K562 (cell line): ENCODE data around the gene DPEP3. TPM values are rescaled to one million over a fixed set of nuclear protein-coding genes. Genes with fewer than 3 reads are reported as not detected.
A peak's percentile ranks its signal among the peaks of the same experiment; 100 is the strongest.

Experiments used
- COPS2 ChIP-seq: fragments of 450-650 bp; conservative IDR thresholded peaks from 2 replicates; pipeline ENCODE4 v1.6.1; 2016; ENCODE audit warnings: mild to moderate bottlenecking, moderate library complexity
- MYC ChIP-seq, 2 experiments: fragments of 250-450 bp in 1 of 2; sonication (Bioruptor Pico) in 1 of 2; IDR thresholded peaks; 2 replicates each; pipeline versions ENCODE4 v1.5.1 to v1.6.1; 2012 to 2021; ENCODE audit warnings: low read depth in 2 of 2, borderline replicate concordance in 1 of 2, improper control_type of control experiment in 1 of 2, low read length in 1 of 2, mild to moderate bottlenecking in 1 of 2, moderate library complexity in 1 of 2
- MYNN ChIP-seq, 2 experiments: sonication (generic); formaldehyde crosslinking in 1 of 2; IDR thresholded peaks; 2 replicates each; pipeline versions ENCODE4 v1.5.0 to v1.6.1; 2016 to 2020; ENCODE audit warnings: antibody characterized with exemption in 1 of 2, missing genetic modification reagents in 1 of 2
- PHB2 ChIP-seq: fragments of 450-650 bp; IDR thresholded peaks from 2 replicates; pipeline ENCODE4 v1.6.1; 2017; ENCODE audit warnings: low read depth
- RB1 ChIP-seq: fragments of 450-650 bp; IDR thresholded peaks from 2 replicates; pipeline ENCODE4 v1.6.1; 2017; ENCODE audit warnings: low read depth, mild to moderate bottlenecking
- RFX5 ChIP-seq: IDR thresholded peaks from 2 replicates; pipeline ENCODE4 v1.6.1; 2011; ENCODE audit warnings: low read depth, mild to moderate bottlenecking, improper control_type of control experiment, low read length
- SLC30A9 ChIP-seq: fragments of 250-450 bp; sonication (Bioruptor Pico); IDR thresholded peaks from 2 replicates; pipeline ENCODE4 v1.8.0; 2022; ENCODE audit warnings: mild to moderate bottlenecking, moderate library complexity
- SRSF7 ChIP-seq: fragments of 200-400 bp; formaldehyde crosslinking; optimal IDR thresholded peaks from 2 replicates; pipeline ENCODE3; 2017; ENCODE audit warnings: mild to moderate bottlenecking, low read depth, low read length
- THAP7 ChIP-seq: fragments of 250-450 bp; sonication (Bioruptor Pico); IDR thresholded peaks from 2 replicates; pipeline ENCODE4 v1.5.0; 2021
- TSC22D4 ChIP-seq: fragments of 450-650 bp; IDR thresholded peaks from 2 replicates; pipeline ENCODE4 v1.6.1; 2016; ENCODE audit warnings: missing genetic modification characterization, missing biosample characterization, control low read depth
- ZBED1 ChIP-seq: IDR thresholded peaks from 2 replicates; pipeline ENCODE4 v1.6.1; 2014
- ZEB2 ChIP-seq: fragments of 450-650 bp; IDR thresholded peaks from 2 replicates; pipeline ENCODE4 v1.6.1; 2016
- ZNF133 ChIP-seq: fragments of 250-450 bp; sonication (Bioruptor Pico); IDR thresholded peaks from 2 replicates; pipeline ENCODE4 v1.4.0; 2020; ENCODE audit warnings: mild to moderate bottlenecking
- ZNF41 ChIP-seq: fragments of 250-450 bp; sonication (Bioruptor Pico); conservative IDR thresholded peaks from 2 replicates; pipeline ENCODE4 v1.4.0; 2020; ENCODE audit warnings: mild to moderate bottlenecking
- polyA plus RNA-seq, 8 experiments: library from polyadenylated mRNA; depleted of rRNA in 4 of 8; stranded (reverse) in 5 of 8; unstranded in 3 of 8; fragments of >200 nt; fragmentation: Nextera tagmentation in 2 of 8; fragmentation: Illumina TruSeq in 1 of 8; extraction: Ambion mirVana in 2 of 8; extraction: Trizol in 1 of 8; gene quantifications; 2 replicates each; pipeline versions ENCODE4 v1.2.1 to v1.2.3, GENCODE V29; 2011 to 2014; ENCODE audit warnings: inconsistent platforms in 1 of 8, missing spikeins in 1 of 8
- total RNA-seq, 7 experiments: library from RNA; depleted of rRNA in 6 of 7; stranded (reverse); fragments of >200 nt in 6 of 7; fragmentation: Illumina TruSeq in 2 of 7; extraction: Trizol in 2 of 7; gene quantifications; 2 replicates each; pipeline versions ENCODE4 v1.2.1 to v1.2.3, GENCODE V29; 2011 to 2021; ENCODE audit warnings: low replicate concordance in 1 of 7
- TF ChIP-seq, protein P1 (sequence below): fragments of 450-650 bp; formaldehyde crosslinking; conservative IDR thresholded peaks from 2 replicates; pipeline ENCODE4 v1.4.0; 2022; ENCODE audit warnings: mild to moderate bottlenecking, missing genetic modification characterization
- TF ChIP-seq, protein P2 (sequence below): fragments of 450-650 bp; formaldehyde crosslinking; IDR thresholded peaks from 2 replicates; pipeline ENCODE4 v1.4.0; 2022; ENCODE audit warnings: mild to moderate bottlenecking, moderate library complexity

Gene DPEP3
- total and polyA plus RNA-seq, 9 of the 15 experiments (the other 6 are each of a cell fraction or from before 2014, with no cell fraction given) = not detected

DNA sequence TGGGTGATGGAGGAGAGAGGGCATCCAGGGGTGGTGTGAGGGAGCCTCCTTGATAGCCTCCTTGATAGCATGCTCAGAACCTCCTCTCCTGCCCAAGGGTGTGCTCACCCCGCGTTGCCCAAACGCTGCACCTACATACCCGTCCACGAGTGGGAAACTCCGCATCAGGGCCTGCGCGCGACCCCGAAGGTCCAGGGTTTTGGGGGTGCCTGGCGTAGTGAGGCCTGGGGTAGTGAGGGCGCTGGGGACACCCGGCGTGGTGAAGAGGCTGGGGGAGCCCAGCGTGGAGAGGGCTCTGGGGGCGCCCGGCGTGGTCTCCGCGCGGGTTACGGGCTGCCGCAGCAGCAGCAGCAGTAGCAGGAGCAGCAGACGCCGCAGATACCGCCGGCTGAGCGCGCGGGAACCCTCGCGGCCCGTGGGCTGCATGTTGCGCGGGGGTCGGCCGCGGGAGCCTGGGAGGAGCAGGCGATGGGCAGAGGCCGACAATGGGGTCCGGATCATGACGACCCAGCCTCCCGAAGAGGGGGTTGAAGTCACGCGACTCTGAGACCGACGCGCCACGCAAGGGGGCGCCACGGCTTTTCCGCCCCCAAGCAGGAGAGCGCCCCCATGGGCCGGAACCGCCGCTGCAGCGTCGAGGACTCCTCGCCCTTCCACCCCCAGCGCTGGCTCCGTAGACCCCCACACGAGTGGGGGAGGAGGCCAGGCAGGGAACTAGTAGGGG lies at the start of gene DPEP3 (continued):
- TF ChIP-seq ZBED1 (no peak), MYC (IDR thresholded peaks at IDR 0.05; ENCODE audit: low read depth, low read length) (no peak), MYC (CRISPR knock-in tag; IDR thresholded peaks at IDR 0.05; ENCODE audit: borderline replicate concordance, low read depth) (no peak), MYNN (IDR thresholded peaks at IDR 0.05) (no peak), MYNN (CRISPR knock-in tag; IDR thresholded peaks at IDR 0.05) (no peak), TSC22D4 (tag) (no peak), ZEB2 (no peak), RB1 (no peak), SRSF7 (peak; percentile 49), RFX5 (no peak), SLC30A9 (CRISPR knock-in tag) (no peak), COPS2 (no peak), ZNF133 (CRISPR knock-in tag) (no peak), PHB2 (no peak), ZNF41 (CRISPR knock-in tag) (no peak), THAP7 (CRISPR knock-in tag) (no peak)
- TF ChIP-seq, protein P1, sequence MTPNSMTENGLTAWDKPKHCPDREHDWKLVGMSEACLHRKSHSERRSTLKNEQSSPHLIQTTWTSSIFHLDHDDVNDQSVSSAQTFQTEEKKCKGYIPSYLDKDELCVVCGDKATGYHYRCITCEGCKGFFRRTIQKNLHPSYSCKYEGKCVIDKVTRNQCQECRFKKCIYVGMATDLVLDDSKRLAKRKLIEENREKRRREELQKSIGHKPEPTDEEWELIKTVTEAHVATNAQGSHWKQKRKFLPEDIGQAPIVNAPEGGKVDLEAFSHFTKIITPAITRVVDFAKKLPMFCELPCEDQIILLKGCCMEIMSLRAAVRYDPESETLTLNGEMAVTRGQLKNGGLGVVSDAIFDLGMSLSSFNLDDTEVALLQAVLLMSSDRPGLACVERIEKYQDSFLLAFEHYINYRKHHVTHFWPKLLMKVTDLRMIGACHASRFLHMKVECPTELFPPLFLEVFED (CRISPR knock-in tag) = no peak
- TF ChIP-seq, protein P2, sequence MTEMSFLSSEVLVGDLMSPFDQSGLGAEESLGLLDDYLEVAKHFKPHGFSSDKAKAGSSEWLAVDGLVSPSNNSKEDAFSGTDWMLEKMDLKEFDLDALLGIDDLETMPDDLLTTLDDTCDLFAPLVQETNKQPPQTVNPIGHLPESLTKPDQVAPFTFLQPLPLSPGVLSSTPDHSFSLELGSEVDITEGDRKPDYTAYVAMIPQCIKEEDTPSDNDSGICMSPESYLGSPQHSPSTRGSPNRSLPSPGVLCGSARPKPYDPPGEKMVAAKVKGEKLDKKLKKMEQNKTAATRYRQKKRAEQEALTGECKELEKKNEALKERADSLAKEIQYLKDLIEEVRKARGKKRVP (CRISPR knock-in tag) = no peak
- TF ChIP-seq, all 486 proteins: peak for 4
